Skeletal muscle satellite cell (primary cell): ENCODE data around the gene HACD2.
"Not testable (repeated sequence)": the region's sequence is repeated elsewhere in the genome, so short reads cannot be mapped to it uniquely, and the experiment has no call there.

Experiments
- H3K27me3 ChIP-seq: 2 replicates; pipeline ENCODE4 v1.7.0; 2013; ENCODE audit warnings: low read length; ENCODE audit not compliant: control insufficient read depth, insufficient read depth
- H3K36me3 ChIP-seq: 2 replicates; pipeline ENCODE4 v1.7.0; 2013; ENCODE audit warnings: mild to moderate bottlenecking, control low read depth, low read length; ENCODE audit not compliant: insufficient read depth
- H3K4me1 ChIP-seq: 2 replicates; pipeline ENCODE4 v1.7.0; 2013; ENCODE audit warnings: low read length; ENCODE audit not compliant: control insufficient read depth, insufficient read depth
- H3K4me2 ChIP-seq: 2 replicates; pipeline ENCODE4 v1.7.0; 2013; ENCODE audit warnings: mild to moderate bottlenecking, low read length
- H3K4me3 ChIP-seq: 2 replicates; pipeline ENCODE4 v1.7.0; 2013; ENCODE audit warnings: low read length
- H3K9ac ChIP-seq: 2 replicates; pipeline ENCODE4 v1.7.0; 2013; ENCODE audit warnings: mild to moderate bottlenecking, low read depth, low read length, moderate library complexity
- H3K9me3 ChIP-seq: replicated peaks from 2 replicates; pipeline ENCODE4 v1.7.0; 2013; ENCODE audit warnings: mild to moderate bottlenecking, control low read depth, low read length

The HACD2 gene

DNA sequence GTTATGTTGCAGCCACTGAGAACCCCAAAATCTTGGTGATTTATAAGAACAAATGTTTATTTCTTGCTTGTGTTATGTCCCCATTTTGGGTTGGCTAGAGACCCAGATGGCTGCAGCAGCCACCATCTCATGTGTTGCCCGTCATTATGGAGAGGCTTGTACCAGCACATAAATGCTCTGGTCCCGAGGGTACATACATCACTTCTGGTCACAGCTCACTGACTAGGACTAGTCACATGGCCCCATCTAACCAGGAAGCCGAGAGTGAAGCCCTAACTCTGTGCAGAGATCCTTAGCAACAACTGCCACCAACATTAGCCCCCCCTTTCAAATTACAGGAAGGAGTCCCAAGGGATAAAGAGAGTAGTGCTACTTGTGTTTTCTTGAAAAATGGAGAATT lies 25.5 kb upstream of the HACD2 start:
- no peak overlapping the region for H3K4me2 ChIP-seq
- no peaks in the 10 kb centered on the region for H3K9me3 ChIP-seq
- H3K27me3 ChIP-seq, result no peaks in the 10 kb centered on the region
- peaks cover 8% of the 10 kb centered on the region for H3K36me3 ChIP-seq
- H3K9ac ChIP-seq, result no peak overlapping the region
- H3K4me3 ChIP-seq, result no peak overlapping the region
- peaks cover 8% of the 10 kb centered on the region for H3K4me1 ChIP-seq

DNA sequence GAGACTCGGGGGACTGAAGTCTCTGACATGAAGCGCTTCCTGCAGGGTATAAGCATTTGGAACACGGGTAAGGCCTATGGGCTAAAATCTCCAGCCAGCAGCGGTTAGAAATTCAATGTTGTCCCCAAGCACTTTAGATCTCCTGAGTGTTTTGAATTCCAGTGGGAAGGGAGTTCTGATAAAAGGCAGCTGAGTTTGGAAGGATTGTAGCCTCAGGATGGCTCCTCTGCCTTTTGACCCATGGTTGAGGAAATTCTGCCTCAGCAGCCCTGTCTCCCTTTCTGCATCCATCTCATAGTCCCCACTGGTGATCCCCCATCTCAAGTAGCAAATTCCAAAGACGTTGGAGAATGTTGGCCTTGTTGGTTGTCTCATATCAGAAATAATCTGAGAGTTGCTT lies 24.2 kb upstream of the HACD2 start:
- Histone ChIP-seq H3K27me3 (no peaks in the 10 kb centered on the region), H3K4me3 (no peak overlapping the region), H3K4me1 (peaks cover 17% of the 10 kb centered on the region), H3K9me3 (no peaks in the 10 kb centered on the region), H3K36me3 (peaks cover 8% of the 10 kb centered on the region), H3K9ac (no peak overlapping the region), H3K4me2 (no peak overlapping the region)

DNA sequence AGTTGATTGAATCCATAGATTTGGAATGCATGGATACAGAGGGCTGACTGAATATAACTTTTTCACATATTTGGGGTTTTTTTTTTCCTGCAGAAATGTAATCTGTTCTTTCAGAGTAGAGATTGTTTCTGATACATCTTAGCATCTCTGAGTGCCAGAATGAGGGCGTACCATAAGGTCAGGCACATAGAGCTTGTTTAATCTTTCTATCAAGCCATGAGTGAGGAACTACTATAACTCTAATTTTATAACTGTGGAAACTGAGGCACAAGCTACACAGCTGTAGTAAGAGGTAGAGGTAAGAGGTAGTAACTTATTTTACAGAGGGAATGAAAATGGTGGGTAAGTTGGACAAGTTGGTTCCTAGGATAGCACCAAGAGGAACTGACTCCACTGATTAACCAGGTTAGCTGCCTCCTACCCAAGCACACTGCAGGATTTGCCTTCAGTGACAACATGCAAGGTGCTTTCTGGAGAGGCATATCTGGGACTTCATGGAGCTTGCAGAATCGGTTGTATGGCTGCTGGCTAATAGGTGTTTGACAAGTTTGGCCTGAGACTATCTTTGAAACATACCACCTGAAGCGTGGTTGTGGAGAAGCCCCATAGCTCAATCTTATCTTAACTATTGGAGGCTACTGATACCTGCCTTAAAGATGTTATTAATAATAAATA lies 23.5 kb upstream of the HACD2 start:
- H3K9ac ChIP-seq, result no peak overlapping the region
- H3K27me3 ChIP-seq, result no peaks in the 10 kb centered on the region
- H3K4me2 ChIP-seq, result no peak overlapping the region
- H3K9me3 ChIP-seq, result no peaks in the 10 kb centered on the region
- peaks cover 19% of the 10 kb centered on the region for H3K4me1 ChIP-seq
- H3K4me3 ChIP-seq, result no peak overlapping the region
- H3K36me3 ChIP-seq, result peaks cover 6% of the 10 kb centered on the region

GRCh38 chr3:123606527-123606926 lies 21.7 kb upstream of the HACD2 start:
- Histone ChIP-seq H3K27me3 (no peaks in the 10 kb centered on the region), H3K4me3 (no peak overlapping the region), H3K9ac (no peak overlapping the region)

DNA sequence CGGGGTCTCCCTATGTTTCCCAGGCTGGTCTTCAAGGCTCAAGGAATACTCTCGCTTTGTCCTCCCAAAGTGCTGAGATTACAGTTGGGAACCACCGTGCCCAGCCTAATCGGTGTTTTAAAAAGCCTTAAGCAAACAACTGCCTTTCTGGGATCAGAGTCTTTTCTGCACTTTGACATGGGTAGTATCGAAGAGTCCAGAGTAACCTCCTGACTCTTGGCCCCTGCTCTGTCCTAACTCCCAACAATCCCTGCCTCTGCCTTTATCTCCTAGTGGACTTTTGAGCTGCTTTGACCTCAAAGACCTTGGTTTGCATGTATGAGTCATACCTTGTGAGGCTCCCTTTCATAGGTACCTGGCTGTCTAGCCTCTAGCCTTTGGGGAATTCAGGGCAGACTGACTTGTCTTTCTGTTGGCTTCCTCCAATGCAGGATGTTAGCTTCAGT lies 21.0 kb upstream of the HACD2 start:
- no peak overlapping the region for H3K4me2 ChIP-seq
- H3K4me3 ChIP-seq, result no peak overlapping the region
- H3K36me3 ChIP-seq, result no peaks in the 10 kb centered on the region
- peaks cover 31% of the 10 kb centered on the region for H3K4me1 ChIP-seq
- no peak overlapping the region for H3K9ac ChIP-seq
- no peaks in the 10 kb centered on the region for H3K9me3 ChIP-seq
- no peaks in the 10 kb centered on the region for H3K27me3 ChIP-seq

More at GRCh38 chr3:123606527-123606926, 21.7 kb upstream of the HACD2 start:
- Histone ChIP-seq H3K9me3 (no peaks in the 10 kb centered on the region), H3K4me2 (no peak overlapping the region), H3K36me3 (no peaks in the 10 kb centered on the region), H3K4me1 (peaks cover 30% of the 10 kb centered on the region)

DNA sequence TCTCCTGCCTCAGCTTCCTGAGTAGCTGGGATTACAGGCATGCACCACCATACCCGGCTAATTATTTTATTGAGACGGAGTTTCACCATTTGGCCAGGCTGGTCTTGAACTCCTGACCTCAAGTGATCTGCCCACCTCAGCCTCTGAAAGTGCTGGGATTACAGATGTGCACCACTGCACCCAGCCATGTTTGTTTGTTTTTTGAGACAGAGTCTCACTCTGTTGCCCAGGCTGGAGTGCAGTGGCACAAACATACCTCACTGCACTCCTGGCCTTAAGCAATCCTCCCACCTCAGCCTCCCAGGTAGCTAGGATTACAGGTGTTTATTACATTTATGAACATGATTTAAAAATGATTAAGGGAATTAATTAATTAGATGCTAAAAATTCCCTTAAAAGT lies 18.3 kb upstream of the HACD2 start:
- not testable (repeated sequence) for H3K4me2 ChIP-seq, H3K36me3 ChIP-seq, H3K4me3 ChIP-seq, H3K9me3 ChIP-seq, H3K9ac ChIP-seq, H3K27me3 ChIP-seq
- H3K4me1 ChIP-seq, result peaks cover 31% of the 10 kb centered on the region

GRCh38 chr3:123602325-123602724 lies 17.5 kb upstream of the HACD2 start:
- Histone ChIP-seq H3K4me1 (peaks cover 31% of the 10 kb centered on the region), H3K4me2 (peak overlapping the region; percentile 37), H3K27me3 (no peaks in the 10 kb centered on the region), H3K9me3 (no peaks in the 10 kb centered on the region), H3K4me3 (no peak overlapping the region), H3K36me3 (no peaks in the 10 kb centered on the region), H3K9ac (no peak overlapping the region)

DNA sequence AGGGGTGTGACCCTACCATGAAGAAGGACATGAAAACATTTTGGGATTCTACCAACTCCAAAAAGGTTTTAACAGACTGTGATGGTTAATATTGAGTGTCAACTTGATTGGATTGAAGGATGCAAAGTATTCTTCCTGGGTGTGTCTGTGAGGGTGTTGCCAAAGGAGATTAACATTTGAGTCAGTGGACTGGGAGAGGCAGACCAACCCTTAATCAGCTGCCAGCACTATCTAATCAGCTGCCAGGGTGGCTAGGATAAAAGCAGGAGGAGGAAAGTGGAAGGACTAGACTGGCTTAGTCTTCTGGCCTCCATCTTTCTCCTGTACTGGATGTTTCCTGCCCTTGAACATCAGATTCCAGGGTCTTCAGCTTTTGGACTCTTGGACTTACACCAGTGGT lies 16.0 kb upstream of the HACD2 start:
- H3K9me3 ChIP-seq, H3K36me3 ChIP-seq, H3K4me2 ChIP-seq, H3K4me3 ChIP-seq, H3K27me3 ChIP-seq, H3K9ac ChIP-seq: not testable (repeated sequence)
- H3K4me1 ChIP-seq, result peaks cover 29% of the 10 kb centered on the region

- Histone ChIP-seq H3K4me3 (no peak overlapping the region), H3K4me2 (no peak overlapping the region), H3K9ac (no peak overlapping the region), H3K4me1 (peaks cover 11% of the 10 kb centered on the region), H3K27me3 (no peaks in the 10 kb centered on the region), H3K36me3 (no peaks in the 10 kb centered on the region), H3K9me3 (no peaks in the 10 kb centered on the region)
Observed at GRCh38 chr3:123597561-123597960, 12.7 kb upstream of the HACD2 start.

GRCh38 chr3:123595396-123596180 lies 10.7 kb upstream of the HACD2 start:
- no peaks in the 10 kb centered on the region for H3K4me1 ChIP-seq
- H3K36me3 ChIP-seq, result no peaks in the 10 kb centered on the region
- H3K9me3 ChIP-seq, result no peaks in the 10 kb centered on the region
- no peak overlapping the region for H3K9ac ChIP-seq
- H3K27me3 ChIP-seq, result no peaks in the 10 kb centered on the region
- H3K4me3 ChIP-seq, result no peak overlapping the region
- no peak overlapping the region for H3K4me2 ChIP-seq

DNA sequence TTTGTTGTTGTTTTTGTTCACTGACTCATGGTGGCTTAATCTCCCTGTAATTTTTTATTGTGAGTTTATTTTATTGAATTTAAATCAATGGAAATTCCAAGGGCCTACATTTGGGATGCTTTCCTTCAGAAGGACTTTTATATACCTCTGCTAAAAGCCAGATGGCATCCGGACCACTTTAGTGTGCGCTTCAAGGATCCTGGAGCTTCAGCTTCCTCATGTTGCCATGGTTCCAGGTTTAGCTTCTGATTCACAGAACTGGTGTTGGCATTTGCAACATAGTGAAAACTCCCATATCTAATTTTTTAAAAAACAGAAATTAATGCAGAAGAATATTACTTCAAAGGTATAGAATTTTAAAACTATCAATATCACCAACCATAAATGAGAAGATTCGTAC lies 8.5 kb upstream of the HACD2 start:
- H3K4me1 ChIP-seq, result no peaks in the 10 kb centered on the region
- no peak overlapping the region for H3K4me2 ChIP-seq
- H3K36me3 ChIP-seq, result no peaks in the 10 kb centered on the region
- H3K9ac ChIP-seq, result no peak overlapping the region
- no peak overlapping the region for H3K4me3 ChIP-seq
- no peaks in the 10 kb centered on the region for H3K27me3 ChIP-seq
- H3K9me3 ChIP-seq, result no peaks in the 10 kb centered on the region
